Osteoblast (primary cell): ENCODE results near the gene OSBPL7. TPM values are rescaled to one million over a fixed set of nuclear protein-coding genes. Genes with fewer than 3 reads are reported as not detected.
A peak's percentile ranks its signal among the peaks of the same experiment; 100 is the strongest.

ENCODE experiments used
- DNase-seq: peaks from one replicate; pipeline ENCODE4 v3.0.0; 2011; ENCODE audit warnings: low spot score, mixed read lengths; ENCODE audit not compliant: insufficient read length; ENCODE audit errors: missing footprints
- H2AFZ ChIP-seq: 2 replicates; pipeline ENCODE4 v1.6.0; 2011; ENCODE audit warnings: mild to moderate bottlenecking, low read length
- H3K27ac ChIP-seq: 2 replicates; pipeline ENCODE4 v1.5.1; 2011; ENCODE audit warnings: mild to moderate bottlenecking, low read depth, low read length, moderate library complexity
- H3K27me3 ChIP-seq: 2 replicates; pipeline ENCODE4 v1.6.0; 2012; ENCODE audit warnings: mild to moderate bottlenecking, control low read depth, inconsistent platforms, low read length, moderate library complexity; ENCODE audit not compliant: insufficient read depth
- H3K36me3 ChIP-seq: 2 replicates; pipeline ENCODE4 v1.5.1; 2011; ENCODE audit warnings: mild to moderate bottlenecking, low read length, control low read depth, moderate library complexity; ENCODE audit not compliant: insufficient read depth
- H3K4me1 ChIP-seq: 2 replicates; pipeline ENCODE4 v1.5.1; 2011; ENCODE audit warnings: mild to moderate bottlenecking, low read length, control low read depth, moderate library complexity; ENCODE audit not compliant: insufficient read depth
- H3K4me2 ChIP-seq: 2 replicates; pipeline ENCODE4 v1.6.0; 2011; ENCODE audit warnings: mild to moderate bottlenecking, low read length; ENCODE audit not compliant: insufficient read depth
- H3K4me3 ChIP-seq: fragments of 200-600 bp; sonication (generic); 3 replicates; pipeline ENCODE4 v1.5.1; 2012; ENCODE audit warnings: mild to moderate bottlenecking, low read length, inconsistent platforms; ENCODE audit not compliant: insufficient read depth
- H3K79me2 ChIP-seq: 2 replicates; pipeline ENCODE4 v1.6.0; 2012; ENCODE audit warnings: mild to moderate bottlenecking, low read length, control low read depth, inconsistent platforms; ENCODE audit not compliant: insufficient read depth
- H3K9me3 ChIP-seq: 2 replicates; pipeline ENCODE4 v1.5.1; 2011; ENCODE audit warnings: low read depth, low read length, control low read depth
- H4K20me1 ChIP-seq: 2 replicates; pipeline ENCODE4 v1.6.0; 2012; ENCODE audit warnings: mild to moderate bottlenecking, low read length, control low read depth; ENCODE audit not compliant: insufficient read depth
- total RNA-seq: library from RNA; depleted of rRNA; stranded (reverse); fragments of >200 nt; gene quantifications from 2 replicates; pipeline ENCODE4 v1.2.3, GENCODE V29; 2012
- TF ChIP-seq, protein P1 (sequence below): IDR thresholded peaks from 2 replicates; pipeline ENCODE4 v1.5.1; 2011; ENCODE audit warnings: mild to moderate bottlenecking, low read depth, low read length, moderate library complexity; ENCODE audit errors: extremely low read depth

The OSBPL7 gene
- total RNA-seq, 1 donor = 8.0 TPM

DNA sequence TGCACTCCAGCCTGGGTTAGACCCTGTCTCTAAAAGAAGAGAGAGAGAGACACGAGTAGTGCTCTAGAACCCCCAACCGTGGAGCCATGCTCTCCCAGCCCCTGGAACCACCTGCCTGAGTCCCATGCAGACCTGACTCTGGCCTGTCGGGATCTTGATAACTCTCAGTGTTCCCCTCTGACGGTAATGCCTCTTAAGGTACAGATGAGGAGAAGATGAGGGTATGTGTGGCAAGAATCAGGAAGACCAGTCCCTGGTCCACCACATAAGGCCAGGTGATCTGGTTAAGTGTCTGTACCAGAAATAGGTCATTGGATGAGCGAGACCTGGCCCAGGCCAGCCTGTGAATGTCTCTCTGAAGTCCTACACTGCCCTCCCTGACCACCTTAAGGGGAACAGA lies 18.4 kb downstream of the OSBPL7 start:
- peaks cover 5% of the 10 kb centered on the region for H4K20me1 ChIP-seq
- TF ChIP-seq, protein P1, sequence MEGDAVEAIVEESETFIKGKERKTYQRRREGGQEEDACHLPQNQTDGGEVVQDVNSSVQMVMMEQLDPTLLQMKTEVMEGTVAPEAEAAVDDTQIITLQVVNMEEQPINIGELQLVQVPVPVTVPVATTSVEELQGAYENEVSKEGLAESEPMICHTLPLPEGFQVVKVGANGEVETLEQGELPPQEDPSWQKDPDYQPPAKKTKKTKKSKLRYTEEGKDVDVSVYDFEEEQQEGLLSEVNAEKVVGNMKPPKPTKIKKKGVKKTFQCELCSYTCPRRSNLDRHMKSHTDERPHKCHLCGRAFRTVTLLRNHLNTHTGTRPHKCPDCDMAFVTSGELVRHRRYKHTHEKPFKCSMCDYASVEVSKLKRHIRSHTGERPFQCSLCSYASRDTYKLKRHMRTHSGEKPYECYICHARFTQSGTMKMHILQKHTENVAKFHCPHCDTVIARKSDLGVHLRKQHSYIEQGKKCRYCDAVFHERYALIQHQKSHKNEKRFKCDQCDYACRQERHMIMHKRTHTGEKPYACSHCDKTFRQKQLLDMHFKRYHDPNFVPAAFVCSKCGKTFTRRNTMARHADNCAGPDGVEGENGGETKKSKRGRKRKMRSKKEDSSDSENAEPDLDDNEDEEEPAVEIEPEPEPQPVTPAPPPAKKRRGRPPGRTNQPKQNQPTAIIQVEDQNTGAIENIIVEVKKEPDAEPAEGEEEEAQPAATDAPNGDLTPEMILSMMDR = no peak

GRCh38 chr17:47802341-47803022 lies 19.1 kb downstream of the OSBPL7 start:
- no peak overlapping the region for H3K4me2 ChIP-seq
- no peak overlapping the region for H2AFZ ChIP-seq
- no peaks in the 10 kb centered on the region for H3K79me2 ChIP-seq
- no peak overlapping the region for H3K4me3 ChIP-seq
- peaks cover 28% of the 10 kb centered on the region for H3K27me3 ChIP-seq
- no peaks in the 10 kb centered on the region for H3K4me1 ChIP-seq
- H3K27ac ChIP-seq = no peak overlapping the region
- DNase-seq = peak; percentile 90
- H3K9me3 ChIP-seq = no peaks in the 10 kb centered on the region
- TF ChIP-seq, protein P1 = peak; percentile 62
- peaks cover 6% of the 10 kb centered on the region for H3K36me3 ChIP-seq
- H4K20me1 ChIP-seq = peaks cover 5% of the 10 kb centered on the region

More for the DNA sequence above, 18.4 kb downstream of the OSBPL7 start:
- Histone ChIP-seq H2AFZ (no peak overlapping the region), H3K36me3 (peaks cover 13% of the 10 kb centered on the region), H3K4me2 (no peak overlapping the region), H3K27ac (no peak overlapping the region), H3K4me1 (no peaks in the 10 kb centered on the region), H3K27me3 (peaks cover 28% of the 10 kb centered on the region), H3K4me3 (no peak overlapping the region), H3K79me2 (no peaks in the 10 kb centered on the region), H3K9me3 (no peaks in the 10 kb centered on the region)
- no peak for DNase-seq

DNA sequence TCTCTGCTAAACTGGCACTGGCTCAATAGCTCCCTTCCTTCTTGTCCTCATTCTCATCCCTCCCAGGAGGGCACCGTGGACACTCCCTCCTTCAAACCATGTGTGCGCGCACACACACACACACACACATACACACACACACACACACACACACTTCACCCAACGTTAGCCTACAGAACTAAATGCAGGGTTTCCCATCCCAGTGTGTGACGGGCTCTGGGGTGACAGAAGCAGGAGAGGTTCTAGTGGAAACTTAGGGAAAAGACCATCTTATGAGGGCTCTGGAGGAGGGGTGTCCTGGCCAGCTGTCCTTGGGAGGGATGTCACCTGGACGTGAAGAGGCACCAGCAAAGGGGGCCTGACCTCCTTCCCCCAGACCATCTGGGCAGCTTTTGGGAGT lies 19.7 kb downstream of the OSBPL7 start:
- no peak overlapping the region for H3K4me2 ChIP-seq
- peaks cover 28% of the 10 kb centered on the region for H3K27me3 ChIP-seq
- TF ChIP-seq, protein P1 = no peak
- H3K4me3 ChIP-seq = no peak overlapping the region
- H3K9me3 ChIP-seq = no peaks in the 10 kb centered on the region
- no peak for DNase-seq
- peaks cover 1% of the 10 kb centered on the region for H3K36me3 ChIP-seq
- no peaks in the 10 kb centered on the region for H3K4me1 ChIP-seq
- H2AFZ ChIP-seq = no peak overlapping the region
- H4K20me1 ChIP-seq = peaks cover under 1% of the 10 kb centered on the region
- H3K79me2 ChIP-seq = no peaks in the 10 kb centered on the region
- no peak overlapping the region for H3K27ac ChIP-seq

- no peak for DNase-seq
- Histone ChIP-seq H3K27ac (no peak overlapping the region), H3K27me3 (peaks cover 28% of the 10 kb centered on the region)
Observed at GRCh38 chr17:47801176-47801765, 20.3 kb downstream of the OSBPL7 start.

More at GRCh38 chr17:47801176-47801765, 20.3 kb downstream of the OSBPL7 start:
- no peaks in the 10 kb centered on the region for H3K79me2 ChIP-seq
- TF ChIP-seq, protein P1 = no peak
- no peaks in the 10 kb centered on the region for H4K20me1 ChIP-seq
- no peak overlapping the region for H2AFZ ChIP-seq
- no peak overlapping the region for H3K4me2 ChIP-seq
- no peak overlapping the region for H3K4me3 ChIP-seq
- no peaks in the 10 kb centered on the region for H3K36me3 ChIP-seq
- H3K9me3 ChIP-seq = no peaks in the 10 kb centered on the region
- no peaks in the 10 kb centered on the region for H3K4me1 ChIP-seq
